ENCODE results near the gene MTHFD1L.

DNA sequence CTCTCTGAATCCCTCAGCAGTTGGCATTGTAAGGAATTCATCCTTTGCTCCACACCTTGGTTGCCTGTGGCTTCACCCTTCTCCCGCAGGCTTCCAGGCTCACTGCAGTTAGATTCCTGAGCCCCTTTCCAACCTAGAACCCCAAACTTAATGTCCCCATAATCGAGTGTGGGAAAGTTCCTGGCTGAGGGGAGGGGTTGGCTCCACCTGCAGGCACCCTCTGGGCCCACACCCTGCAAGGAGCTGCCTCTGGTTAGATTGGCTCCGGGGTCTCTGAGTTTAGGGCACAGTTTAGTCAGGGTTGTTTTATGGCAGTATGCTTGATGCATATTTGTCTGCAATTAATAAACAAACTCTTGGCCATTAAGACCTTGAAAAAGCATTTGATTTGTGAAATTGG, 63.4 kb downstream of the MTHFD1L start:
- TF ChIP-seq, protein P1, sequence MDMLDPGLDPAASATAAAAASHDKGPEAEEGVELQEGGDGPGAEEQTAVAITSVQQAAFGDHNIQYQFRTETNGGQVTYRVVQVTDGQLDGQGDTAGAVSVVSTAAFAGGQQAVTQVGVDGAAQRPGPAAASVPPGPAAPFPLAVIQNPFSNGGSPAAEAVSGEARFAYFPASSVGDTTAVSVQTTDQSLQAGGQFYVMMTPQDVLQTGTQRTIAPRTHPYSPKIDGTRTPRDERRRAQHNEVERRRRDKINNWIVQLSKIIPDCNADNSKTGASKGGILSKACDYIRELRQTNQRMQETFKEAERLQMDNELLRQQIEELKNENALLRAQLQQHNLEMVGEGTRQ (IDR thresholded peaks at IDR 0.05), result no peak
- no peak for TF ChIP-seq CEBPB (IDR thresholded peaks at IDR 0.05)
- TF ChIP-seq MYC (IDR thresholded peaks at IDR 0.05; ENCODE audit: borderline replicate concordance, low read length), result no peak
- TF ChIP-seq SREBF2 (IDR thresholded peaks at IDR 0.05), result no peak
- no peak for TF ChIP-seq EP300 (IDR thresholded peaks at IDR 0.05)
- TF ChIP-seq, protein P2, sequence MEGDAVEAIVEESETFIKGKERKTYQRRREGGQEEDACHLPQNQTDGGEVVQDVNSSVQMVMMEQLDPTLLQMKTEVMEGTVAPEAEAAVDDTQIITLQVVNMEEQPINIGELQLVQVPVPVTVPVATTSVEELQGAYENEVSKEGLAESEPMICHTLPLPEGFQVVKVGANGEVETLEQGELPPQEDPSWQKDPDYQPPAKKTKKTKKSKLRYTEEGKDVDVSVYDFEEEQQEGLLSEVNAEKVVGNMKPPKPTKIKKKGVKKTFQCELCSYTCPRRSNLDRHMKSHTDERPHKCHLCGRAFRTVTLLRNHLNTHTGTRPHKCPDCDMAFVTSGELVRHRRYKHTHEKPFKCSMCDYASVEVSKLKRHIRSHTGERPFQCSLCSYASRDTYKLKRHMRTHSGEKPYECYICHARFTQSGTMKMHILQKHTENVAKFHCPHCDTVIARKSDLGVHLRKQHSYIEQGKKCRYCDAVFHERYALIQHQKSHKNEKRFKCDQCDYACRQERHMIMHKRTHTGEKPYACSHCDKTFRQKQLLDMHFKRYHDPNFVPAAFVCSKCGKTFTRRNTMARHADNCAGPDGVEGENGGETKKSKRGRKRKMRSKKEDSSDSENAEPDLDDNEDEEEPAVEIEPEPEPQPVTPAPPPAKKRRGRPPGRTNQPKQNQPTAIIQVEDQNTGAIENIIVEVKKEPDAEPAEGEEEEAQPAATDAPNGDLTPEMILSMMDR (IDR thresholded peaks at IDR 0.05), result no peak; the same call in 2 of the 3 replicates
- TF ChIP-seq POLR2A (IDR thresholded peaks at IDR 0.05; ENCODE audit: low read length), result no peak
- TF ChIP-seq ZFP36 (IDR thresholded peaks at IDR 0.05; ENCODE audit: borderline replicate concordance, partially characterized antibody), result no peak
- no peak for TF ChIP-seq PHF8 (IDR thresholded peaks at IDR 0.05; ENCODE audit: borderline replicate concordance, low read depth)
- TF ChIP-seq, protein P3, sequence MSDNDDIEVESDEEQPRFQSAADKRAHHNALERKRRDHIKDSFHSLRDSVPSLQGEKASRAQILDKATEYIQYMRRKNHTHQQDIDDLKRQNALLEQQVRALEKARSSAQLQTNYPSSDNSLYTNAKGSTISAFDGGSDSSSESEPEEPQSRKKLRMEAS (IDR thresholded peaks at IDR 0.05), result no peak
- no peak for TF ChIP-seq RARB (CRISPR knock-in tag; IDR thresholded peaks at IDR 0.05)
- no peak for TF ChIP-seq RAD21 (conservative IDR thresholded peaks at IDR 0.05 in 1 of 2, IDR thresholded peaks at IDR 0.05 in 1 of 2)
- TF ChIP-seq MAFK (IDR thresholded peaks at IDR 0.05; ENCODE audit: partially characterized antibody), result no peak
